NB4 (cell line): ENCODE measurements around the gene AMHR2.

ENCODE experiments used
- CTCF ChIP-seq: IDR thresholded peaks from one replicate; pipeline ENCODE4 v1.5.1; 2012; ENCODE audit warnings: low read depth, low read length
- MYC ChIP-seq: IDR thresholded peaks from 2 replicates; pipeline ENCODE4 v1.6.1; 2011; ENCODE audit warnings: low read depth, low read length
- POLR2A ChIP-seq: IDR thresholded peaks from 2 replicates; pipeline ENCODE4 v1.6.1; 2011; ENCODE audit warnings: mild to moderate bottlenecking; ENCODE audit not compliant: insufficient read length; ENCODE audit errors: extremely low read depth

GRCh38 chr12:53467082-53467481 lies 43.4 kb downstream of the AMHR2 start:
- TF ChIP-seq MYC (no peak), CTCF (no peak), POLR2A (no peak)
